Measurements from ENCODE around the gene PAQR3.

GRCh38 chr4:78951862-78952472 is 12.7 kb upstream of the PAQR3 start:
- no peak for TF ChIP-seq KDM1A (IDR thresholded peaks at IDR 0.05; ENCODE audit: borderline replicate concordance, low read length)
- TF ChIP-seq CTCF (IDR thresholded peaks at IDR 0.05; ENCODE audit: control extremely low read depth in 1 of 3, insufficient read depth in 1 of 3, low read depth in 1 of 3, low read length in 3 of 3): peak in 2 of 3 experiments; percentile 57 to 59; a peak in 3 of 4 replicates
- no peak for TF ChIP-seq EP300 (IDR thresholded peaks at IDR 0.05; ENCODE audit: borderline replicate concordance in 1 of 2, low read depth in 2 of 2, low read length in 2 of 2)
- no peak for TF ChIP-seq POLR2A (IDR thresholded peaks at IDR 0.05; ENCODE audit: control extremely low read depth in 1 of 2, low read depth in 2 of 2, low read length in 2 of 2)

Data from H1 (cell line).